HepG2 (cell line): ENCODE data around the gene SLC7A10. TPM values are rescaled to one million over a fixed set of nuclear protein-coding genes. Genes with fewer than 3 reads are reported as not detected.

Experiments
- AKNA ChIP-seq: sonication (generic); formaldehyde crosslinking; IDR thresholded peaks from 2 replicates; pipeline ENCODE4 v1.4.0; 2020; ENCODE audit warnings: missing genetic modification reagents, borderline replicate concordance
- ARID5B ChIP-seq: IDR thresholded peaks from 2 replicates; pipeline ENCODE4 v1.4.0; 2020; ENCODE audit warnings: mild to moderate bottlenecking, missing genetic modification reagents
- ARNTL ChIP-seq: sonication (generic); formaldehyde crosslinking; IDR thresholded peaks from 2 replicates; pipeline ENCODE4 v1.4.0; 2020; ENCODE audit warnings: mild to moderate bottlenecking, missing genetic modification reagents
- BRCA1 ChIP-seq: sonication (generic); formaldehyde crosslinking; IDR thresholded peaks from 2 replicates; pipeline ENCODE4 v1.4.0; 2020; ENCODE audit warnings: missing genetic modification reagents
- CERS6 ChIP-seq: sonication (generic); formaldehyde crosslinking; IDR thresholded peaks from 2 replicates; pipeline ENCODE4 v1.5.0; 2020; ENCODE audit warnings: missing genetic modification reagents
- CHD2 ChIP-seq: IDR thresholded peaks from 2 replicates; pipeline ENCODE4 v1.6.1; 2011; ENCODE audit warnings: low read depth, low read length, improper control_type of control experiment
- DRAP1 ChIP-seq: IDR thresholded peaks from 2 replicates; pipeline ENCODE4 v1.6.1; 2016; ENCODE audit warnings: missing genetic modification reagents, missing compliant biosample characterization
- HOXA7 ChIP-seq: sonication (generic); formaldehyde crosslinking; IDR thresholded peaks from 2 replicates; pipeline ENCODE4 v1.8.1; 2022; ENCODE audit warnings: mild to moderate bottlenecking, missing genetic modification reagents, moderate library complexity
- IRF2 ChIP-seq: IDR thresholded peaks from 2 replicates; pipeline ENCODE4 v1.6.1; 2018; ENCODE audit warnings: missing genetic modification reagents, missing compliant biosample characterization
- JUN ChIP-seq: sonication (generic); formaldehyde crosslinking; IDR thresholded peaks from 2 replicates; pipeline ENCODE4 v1.4.0; 2020; ENCODE audit warnings: mild to moderate bottlenecking, missing genetic modification reagents
- KDM2A ChIP-seq: sonication (generic); formaldehyde crosslinking; IDR thresholded peaks from 2 replicates; pipeline ENCODE4 v1.4.0; 2020; ENCODE audit warnings: low read depth, missing genetic modification reagents, borderline replicate concordance
- KDM6A ChIP-seq: IDR thresholded peaks from 2 replicates; pipeline ENCODE4 v1.6.1; 2016; ENCODE audit warnings: low read depth
- MZF1 ChIP-seq: sonication (generic); formaldehyde crosslinking; IDR thresholded peaks from 2 replicates; pipeline ENCODE4 v1.8.1; 2023; ENCODE audit warnings: mild to moderate bottlenecking, missing genetic modification reagents, borderline replicate concordance
- TCF12 ChIP-seq, 2 experiments: fragments of 450-650 bp in 1 of 2; sonication (generic) in 1 of 2; formaldehyde crosslinking in 1 of 2; IDR thresholded peaks; 2 replicates each; pipeline versions ENCODE4 v1.6.1 to v1.8.0; 2017 to 2022; ENCODE audit warnings: antibody characterized with exemption in 1 of 2, mild to moderate bottlenecking in 1 of 2, missing genetic modification reagents in 1 of 2, moderate library complexity in 1 of 2
- ZNF224 ChIP-seq: sonication (generic); formaldehyde crosslinking; IDR thresholded peaks from 2 replicates; pipeline ENCODE4 v1.5.0; 2020; ENCODE audit warnings: mild to moderate bottlenecking, missing genetic modification reagents
- ZNF337 ChIP-seq: sonication (generic); formaldehyde crosslinking; IDR thresholded peaks from 2 replicates; pipeline ENCODE4 v1.5.1; 2020; ENCODE audit warnings: missing genetic modification reagents, low read depth, mild to moderate bottlenecking, borderline replicate concordance
- ZNF570 ChIP-seq: sonication (generic); formaldehyde crosslinking; IDR thresholded peaks from 2 replicates; pipeline ENCODE4 v1.4.0; 2020; ENCODE audit warnings: mild to moderate bottlenecking, missing genetic modification reagents, borderline replicate concordance
- ZNF790 ChIP-seq: sonication (generic); formaldehyde crosslinking; IDR thresholded peaks from 2 replicates; pipeline ENCODE4 v1.8.0; 2022; ENCODE audit warnings: missing genetic modification reagents, mild to moderate bottlenecking, borderline replicate concordance
- ZNF83 ChIP-seq: sonication (generic); formaldehyde crosslinking; IDR thresholded peaks from 2 replicates; pipeline ENCODE4 v1.4.0; 2020; ENCODE audit warnings: missing genetic modification reagents, mild to moderate bottlenecking, borderline replicate concordance
- ZSCAN25 ChIP-seq: sonication (generic); formaldehyde crosslinking; IDR thresholded peaks from 2 replicates; pipeline ENCODE4 v1.8.0; 2022; ENCODE audit warnings: mild to moderate bottlenecking, missing genetic modification reagents
- ZSCAN29 ChIP-seq: sonication (generic); formaldehyde crosslinking; conservative IDR thresholded peaks from 2 replicates; pipeline ENCODE4 v1.4.0; 2020; ENCODE audit warnings: mild to moderate bottlenecking, missing genetic modification reagents
- polyA plus RNA-seq, 8 experiments: library from polyadenylated mRNA; depleted of rRNA in 3 of 8; stranded (reverse) in 7 of 8; unstranded in 1 of 8; fragments of >200 nt; fragmentation: Illumina TruSeq in 4 of 8; extraction: Trizol in 4 of 8; gene quantifications; 2 replicates each; pipeline versions ENCODE4 v1.2.1 to v1.2.3, GENCODE V29; 2011 to 2016; ENCODE audit warnings: low read depth in 4 of 8, missing spikeins in 1 of 8, mixed read lengths in 1 of 8; ENCODE audit not compliant: insufficient read depth in 1 of 8
- total RNA-seq, 5 experiments: library from RNA; depleted of rRNA; stranded (reverse); fragments of >200 nt; fragmentation: Illumina TruSeq; extraction: Trizol; gene quantifications; 2 replicates each; pipeline ENCODE4 v1.2.3, GENCODE V29; 2016; ENCODE audit warnings: low read depth in 1 of 5

SLC7A10 gene
- total and polyA plus RNA-seq, 2 of the 13 experiments (the other 11 are each of a cell fraction or from before 2014, with no cell fraction given): 1.1 to 2.2 TPM

GRCh38 chr19:33241091-33241529 lies 15.5 kb upstream of the SLC7A10 start (continued):
- no peak for TF ChIP-seq ARID5B (CRISPR knock-in tag)
- TF ChIP-seq ZNF337 (CRISPR knock-in tag): 0 out of 2 replicates have a peak, but pooled peaks have one; percentile 49
- TF ChIP-seq DRAP1 (CRISPR knock-in tag): no peak
- no peak for TF ChIP-seq BRCA1 (CRISPR knock-in tag)
- TF ChIP-seq ZNF790 (CRISPR knock-in tag): peak; percentile 76; the same call in 1 of the 2 replicates
- no peak for TF ChIP-seq ZSCAN25 (CRISPR knock-in tag)
- TF ChIP-seq MZF1 (CRISPR knock-in tag): no peak
- no peak for TF ChIP-seq TCF12 (IDR thresholded peaks at IDR 0.05)
- no peak for TF ChIP-seq TCF12 (CRISPR knock-in tag; IDR thresholded peaks at IDR 0.05)
- no peak for TF ChIP-seq HOXA7
- no peak for TF ChIP-seq KDM6A (CRISPR knock-in tag)
- no peak for TF ChIP-seq ZSCAN29 (CRISPR knock-in tag)
- no peak for TF ChIP-seq ZNF83 (CRISPR knock-in tag)
- TF ChIP-seq ZNF224 (CRISPR knock-in tag): no peak
- no peak for TF ChIP-seq CERS6 (CRISPR knock-in tag)
- TF ChIP-seq JUN (CRISPR knock-in tag): no peak
- no peak for TF ChIP-seq IRF2 (CRISPR knock-in tag)
- TF ChIP-seq KDM2A (CRISPR knock-in tag): no peak
- TF ChIP-seq AKNA (CRISPR knock-in tag): no peak
- TF ChIP-seq ARNTL (CRISPR knock-in tag): no peak
- no peak for TF ChIP-seq ZNF570 (CRISPR knock-in tag)
- no peak for TF ChIP-seq CHD2
